Neural progenitor cell (in vitro differentiated cells): ENCODE results near the gene SIGMAR1.

ENCODE experiments used
- EZH2 ChIP-seq: fragments of 200-600 bp; sonication (generic); IDR thresholded peaks from 2 replicates; pipeline ENCODE4 v1.6.1; 2017; ENCODE audit warnings: antibody characterized with exemption, mild to moderate bottlenecking, moderate library complexity
- EZH2phosphoT487 ChIP-seq: fragments of 200-600 bp; sonication (generic); IDR thresholded peaks from 2 replicates; pipeline ENCODE4 v1.6.1; 2017; ENCODE audit warnings: antibody characterized with exemption
- TF ChIP-seq, protein P1 (sequence below): fragments of 200-600 bp; sonication (generic); IDR thresholded peaks from 2 replicates; pipeline ENCODE4 v1.5.1; 2017; ENCODE audit warnings: antibody characterized with exemption, mild to moderate bottlenecking

DNA sequence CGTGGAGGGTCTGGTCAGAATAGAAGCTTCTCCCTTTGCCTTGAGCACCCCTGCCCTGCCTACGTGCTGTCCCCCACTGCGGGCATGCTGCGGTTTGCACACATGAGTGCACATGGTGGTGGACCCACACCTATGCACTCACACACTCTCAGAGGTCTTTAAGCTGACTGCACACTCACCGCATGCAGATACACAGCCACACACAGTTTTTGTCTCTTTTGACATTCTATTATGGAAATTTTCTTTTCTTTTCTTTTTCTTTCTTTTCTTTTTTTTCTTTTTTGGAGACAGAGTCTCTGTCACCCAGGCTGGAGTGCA is 8.1 kb downstream of the SIGMAR1 start:
- TF ChIP-seq, protein P1, sequence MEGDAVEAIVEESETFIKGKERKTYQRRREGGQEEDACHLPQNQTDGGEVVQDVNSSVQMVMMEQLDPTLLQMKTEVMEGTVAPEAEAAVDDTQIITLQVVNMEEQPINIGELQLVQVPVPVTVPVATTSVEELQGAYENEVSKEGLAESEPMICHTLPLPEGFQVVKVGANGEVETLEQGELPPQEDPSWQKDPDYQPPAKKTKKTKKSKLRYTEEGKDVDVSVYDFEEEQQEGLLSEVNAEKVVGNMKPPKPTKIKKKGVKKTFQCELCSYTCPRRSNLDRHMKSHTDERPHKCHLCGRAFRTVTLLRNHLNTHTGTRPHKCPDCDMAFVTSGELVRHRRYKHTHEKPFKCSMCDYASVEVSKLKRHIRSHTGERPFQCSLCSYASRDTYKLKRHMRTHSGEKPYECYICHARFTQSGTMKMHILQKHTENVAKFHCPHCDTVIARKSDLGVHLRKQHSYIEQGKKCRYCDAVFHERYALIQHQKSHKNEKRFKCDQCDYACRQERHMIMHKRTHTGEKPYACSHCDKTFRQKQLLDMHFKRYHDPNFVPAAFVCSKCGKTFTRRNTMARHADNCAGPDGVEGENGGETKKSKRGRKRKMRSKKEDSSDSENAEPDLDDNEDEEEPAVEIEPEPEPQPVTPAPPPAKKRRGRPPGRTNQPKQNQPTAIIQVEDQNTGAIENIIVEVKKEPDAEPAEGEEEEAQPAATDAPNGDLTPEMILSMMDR: no peak
- no peak for TF ChIP-seq EZH2
- no peak for TF ChIP-seq EZH2phosphoT487
